GM12801 (cell line): ENCODE data around the gene SLC5A2.

Source experiments
- TF ChIP-seq, protein P1 (sequence below): IDR thresholded peaks from one replicate; pipeline ENCODE4 v1.5.1; 2011; ENCODE audit warnings: control low read depth; ENCODE audit not compliant: insufficient read length; ENCODE audit errors: extremely low read depth

SLC5A2 gene

DNA sequence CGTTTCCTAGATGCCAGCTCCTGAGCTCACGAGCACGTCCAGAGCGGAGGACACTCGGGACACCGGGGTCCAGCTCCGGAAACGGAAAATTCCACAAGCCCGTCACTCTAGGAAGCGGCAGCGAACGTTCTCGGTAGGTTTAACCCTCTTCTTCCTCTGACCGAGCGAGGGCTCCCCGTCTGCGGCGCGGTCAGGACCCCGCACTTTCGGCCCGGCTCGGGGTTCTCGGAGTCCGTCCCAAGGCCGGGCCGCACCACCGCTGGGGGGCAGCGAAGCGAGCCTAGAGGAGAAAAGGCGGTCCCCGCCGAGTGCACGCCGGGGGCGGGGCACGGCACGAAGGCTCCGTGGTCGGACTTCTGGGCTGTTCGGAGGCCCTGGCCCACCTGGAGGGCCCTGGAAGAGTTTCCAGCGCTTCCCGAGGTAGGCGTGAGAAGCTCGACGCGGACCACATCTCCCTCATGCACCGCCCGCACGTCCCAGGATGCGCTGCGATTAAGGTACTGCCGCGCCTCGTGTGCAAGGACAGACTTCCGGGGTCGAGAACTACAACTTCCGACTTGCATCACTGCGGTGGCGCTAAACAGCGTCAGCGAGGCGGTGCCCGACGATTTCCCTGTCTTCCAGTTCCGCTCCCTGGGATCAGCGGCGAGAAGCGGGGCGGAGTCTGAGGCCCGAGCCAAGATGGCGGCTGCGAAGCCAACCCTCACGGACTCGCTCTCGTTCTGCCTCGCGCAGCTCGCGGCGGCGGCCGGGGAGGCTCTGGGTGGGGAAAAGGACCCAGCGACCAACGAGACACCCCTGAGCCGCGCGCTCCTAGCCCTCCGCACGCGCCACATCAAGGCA is 23.9 kb upstream of the SLC5A2 start, which contains the start of gene ARMC5:
Gene ARMC5, plus strand, starts transcription at position 658 of the 843 bp plus-strand sequence. Its CDS starts 24 bp downstream, at position 682.
- TF ChIP-seq, protein P1, sequence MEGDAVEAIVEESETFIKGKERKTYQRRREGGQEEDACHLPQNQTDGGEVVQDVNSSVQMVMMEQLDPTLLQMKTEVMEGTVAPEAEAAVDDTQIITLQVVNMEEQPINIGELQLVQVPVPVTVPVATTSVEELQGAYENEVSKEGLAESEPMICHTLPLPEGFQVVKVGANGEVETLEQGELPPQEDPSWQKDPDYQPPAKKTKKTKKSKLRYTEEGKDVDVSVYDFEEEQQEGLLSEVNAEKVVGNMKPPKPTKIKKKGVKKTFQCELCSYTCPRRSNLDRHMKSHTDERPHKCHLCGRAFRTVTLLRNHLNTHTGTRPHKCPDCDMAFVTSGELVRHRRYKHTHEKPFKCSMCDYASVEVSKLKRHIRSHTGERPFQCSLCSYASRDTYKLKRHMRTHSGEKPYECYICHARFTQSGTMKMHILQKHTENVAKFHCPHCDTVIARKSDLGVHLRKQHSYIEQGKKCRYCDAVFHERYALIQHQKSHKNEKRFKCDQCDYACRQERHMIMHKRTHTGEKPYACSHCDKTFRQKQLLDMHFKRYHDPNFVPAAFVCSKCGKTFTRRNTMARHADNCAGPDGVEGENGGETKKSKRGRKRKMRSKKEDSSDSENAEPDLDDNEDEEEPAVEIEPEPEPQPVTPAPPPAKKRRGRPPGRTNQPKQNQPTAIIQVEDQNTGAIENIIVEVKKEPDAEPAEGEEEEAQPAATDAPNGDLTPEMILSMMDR, result no peak

- TF ChIP-seq, protein P1, result no peak
Observed at GRCh38 chr16:31459687-31460581, 23.0 kb upstream of the SLC5A2 start.

- TF ChIP-seq, protein P1, result no peak
Observed at GRCh38 chr16:31460582-31461002, 22.3 kb upstream of the SLC5A2 start.

DNA sequence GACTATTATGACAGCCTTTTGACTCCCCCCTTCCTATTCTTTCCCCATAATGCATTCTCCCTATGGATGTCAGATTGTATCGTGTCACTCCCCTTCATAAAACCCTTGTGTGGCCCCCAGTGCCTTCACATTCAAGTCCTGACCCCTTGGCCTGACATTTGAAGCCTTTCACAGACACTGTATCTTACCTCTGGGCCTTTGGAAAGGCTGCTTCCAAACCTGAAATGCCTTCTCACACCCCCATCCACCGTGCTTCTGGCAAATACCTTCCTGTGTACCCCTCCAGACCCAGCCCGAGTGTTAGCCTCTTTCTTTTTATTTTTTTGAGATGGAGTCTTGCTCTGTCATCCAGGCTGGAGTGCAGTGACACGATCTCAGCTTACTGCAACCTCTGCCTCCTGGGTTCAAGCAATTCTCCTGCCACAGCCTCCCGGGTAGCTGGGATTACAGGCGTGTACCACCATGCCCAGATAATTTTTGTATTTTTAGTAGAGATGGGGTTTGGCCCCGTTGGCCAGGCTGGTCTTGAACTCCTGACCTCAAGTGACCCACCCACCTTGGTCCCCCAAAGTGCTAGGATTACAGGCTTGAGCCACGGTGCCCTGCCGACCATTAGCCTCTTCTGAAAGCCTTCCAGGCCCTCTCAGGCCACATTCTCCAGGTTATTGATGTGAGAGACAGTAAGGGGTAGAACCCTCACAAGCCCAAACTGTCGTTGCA is 21.6 kb upstream of the SLC5A2 start:
- TF ChIP-seq, protein P1, result no peak

DNA sequence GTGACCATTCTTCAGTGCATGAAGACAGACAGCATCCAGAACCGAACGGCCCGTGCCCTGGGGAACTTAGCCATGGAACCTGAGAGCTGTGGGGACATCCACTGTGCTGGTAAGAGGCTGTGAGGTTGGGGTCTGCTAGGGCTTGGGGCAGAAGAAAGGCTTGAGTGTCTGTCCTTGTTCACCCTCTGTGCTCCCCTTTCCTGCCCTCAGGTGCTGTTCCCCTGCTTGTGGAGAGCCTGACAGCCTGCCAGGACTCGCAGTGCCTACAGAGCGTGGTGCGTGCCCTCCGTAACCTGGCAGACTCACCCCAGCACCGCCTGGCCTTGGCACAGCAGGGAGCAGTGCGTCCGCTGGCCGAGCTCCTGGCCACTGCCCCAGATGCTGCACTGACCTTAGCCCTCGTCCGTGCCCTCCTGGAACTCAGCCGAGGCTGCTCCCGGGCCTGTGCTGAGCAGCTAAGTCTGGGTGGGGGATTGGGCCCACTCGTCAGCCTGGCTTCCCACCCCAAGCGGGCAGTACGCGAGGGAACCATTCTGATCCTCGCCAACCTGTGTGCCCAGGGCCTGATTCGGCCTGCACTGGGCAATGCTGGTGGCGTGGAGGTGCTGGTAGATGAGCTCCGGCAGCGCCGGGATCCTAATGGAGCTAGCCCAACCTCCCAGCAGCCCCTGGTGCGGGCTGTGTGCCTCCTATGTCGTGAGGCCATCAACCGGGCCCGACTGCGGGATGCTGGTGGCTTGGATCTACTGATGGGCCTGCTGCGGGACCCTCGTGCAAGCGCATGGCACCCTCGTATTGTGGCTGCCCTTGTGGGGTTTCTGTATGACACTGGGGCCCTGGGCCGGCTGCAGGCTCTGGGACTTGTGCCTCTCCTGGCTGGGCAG is 20.8 kb upstream of the SLC5A2 start:
- TF ChIP-seq, protein P1, result no peak

DNA sequence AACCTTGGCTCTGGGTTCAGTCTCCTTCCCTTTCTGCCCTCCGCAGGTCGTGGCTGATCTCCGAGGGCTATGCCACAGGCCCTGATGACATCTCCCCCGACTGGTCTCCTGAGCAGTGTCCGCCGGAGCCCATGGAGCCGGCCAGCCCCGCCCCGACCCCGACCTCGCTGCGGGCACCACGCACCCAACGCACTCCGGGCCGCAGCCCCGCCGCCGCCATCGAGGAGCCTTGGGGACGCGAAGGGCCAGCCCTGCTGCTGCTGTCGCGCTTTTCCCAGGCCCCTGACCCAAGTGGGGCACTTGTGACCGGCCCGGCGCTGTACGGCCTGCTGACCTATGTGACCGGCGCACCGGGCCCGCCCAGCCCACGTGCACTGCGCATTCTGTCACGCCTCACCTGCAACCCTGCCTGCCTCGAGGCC is 18.6 kb upstream of the SLC5A2 start:
- TF ChIP-seq, protein P1, result no peak
